ENCODE data around the gene ATG7.

- no peak for TF ChIP-seq CTCF (IDR thresholded peaks at IDR 0.05)
- no peak for TF ChIP-seq REST (IDR thresholded peaks at IDR 0.05; ENCODE audit: insufficient read depth in 1 of 2, low read depth in 2 of 2, low read length in 1 of 2)
- TF ChIP-seq POLR2AphosphoS5 (IDR thresholded peaks at IDR 0.05; ENCODE audit: low read depth, low read length) = no peak
Observed at GRCh38 chr3:11532931-11533391, 260.8 kb downstream of the ATG7 start.
